Bronchial epithelial cell (primary cell): ENCODE measurements around the gene XPR1. TPM values are rescaled to one million over a fixed set of nuclear protein-coding genes. Genes with fewer than 3 reads are reported as not detected.
"Not testable (repeated sequence)": the region's sequence is repeated elsewhere in the genome, so short reads cannot be mapped to it uniquely, and the experiment has no call there.

ENCODE experiments used
- DNase-seq: peaks from one replicate; pipeline ENCODE4 v3.0.0-alpha.2; 2010; ENCODE audit warnings: low read depth
- FAIRE-seq: peaks from 2 replicates; lab custom pipeline; 2011; peaks lifted over from hg19 to GRCh38; lab: Jason Lieb, UNC
- H3K27me3 ChIP-seq: 2 replicates; pipeline ENCODE4 v1.5.1; 2011; ENCODE audit warnings: low read length; ENCODE audit not compliant: control insufficient read depth, insufficient read depth
- H3K36me3 ChIP-seq: 2 replicates; pipeline ENCODE4 v1.5.1; 2011; ENCODE audit warnings: low read length; ENCODE audit not compliant: control insufficient read depth, insufficient read depth
- H3K4me3 ChIP-seq: 2 replicates; pipeline ENCODE4 v1.5.1; 2011; ENCODE audit warnings: mild to moderate bottlenecking, low read depth, low read length, control low read depth
- CTCF ChIP-seq: IDR thresholded peaks from 2 replicates; pipeline ENCODE4 v1.5.1; 2011; ENCODE audit warnings: mild to moderate bottlenecking, moderate library complexity, low read length, control low read depth, inconsistent platforms; ENCODE audit not compliant: insufficient read depth, severe bottlenecking
- total RNA-seq: library from RNA; depleted of rRNA; stranded (reverse); fragments of >200 nt; gene quantifications from 2 replicates; pipeline ENCODE4 v1.2.1, GENCODE V29; 2014

The XPR1 gene
- total RNA-seq, 1 donor from 2014 or later: 35.0 TPM

GRCh38 chr1:180722586-180722985 is 90.8 kb downstream of the XPR1 start:
- TF ChIP-seq CTCF: no peak
- Histone ChIP-seq H3K27me3 (no peaks in the 10 kb centered on the region), H3K4me3 (no peak overlapping the region), H3K36me3 (no peaks in the 10 kb centered on the region)
- no peak for FAIRE-seq
- DNase-seq: no peak

GRCh38 chr1:180724055-180724454 is 92.2 kb downstream of the XPR1 start:
- H3K36me3 ChIP-seq: no peaks in the 10 kb centered on the region
- FAIRE-seq: no peak

GRCh38 chr1:180726024-180726423 is 94.2 kb downstream of the XPR1 start:
- H3K4me3 ChIP-seq, H3K27me3 ChIP-seq, FAIRE-seq, DNase-seq, H3K36me3 ChIP-seq: not testable (repeated sequence)

More at GRCh38 chr1:180724055-180724454, 92.2 kb downstream of the XPR1 start:
- TF ChIP-seq CTCF: no peak
- no peak for DNase-seq
- Histone ChIP-seq H3K27me3 (no peaks in the 10 kb centered on the region), H3K4me3 (no peak overlapping the region)

- DNase-seq, FAIRE-seq, H3K4me3 ChIP-seq, H3K27me3 ChIP-seq, H3K36me3 ChIP-seq: not testable (repeated sequence)
These were observed 95.9 kb downstream of the XPR1 start for GRCh38 chr1:180727751-180728150.

GRCh38 chr1:180728472-180729106 is 96.8 kb downstream of the XPR1 start:
- Histone ChIP-seq H3K4me3 (no peak overlapping the region), H3K36me3 (no peaks in the 10 kb centered on the region), H3K27me3 (no peaks in the 10 kb centered on the region)
- no peak for TF ChIP-seq CTCF
- DNase-seq (peak; percentile 69), FAIRE-seq (no peak)

GRCh38 chr1:180731131-180731530 is 99.3 kb downstream of the XPR1 start:
- H3K4me3 ChIP-seq: no peak overlapping the region
- FAIRE-seq (no peak), DNase-seq (no peak)
- TF ChIP-seq CTCF: no peak
- no peaks in the 10 kb centered on the region for H3K36me3 ChIP-seq
- H3K27me3 ChIP-seq: no peaks in the 10 kb centered on the region

- DNase-seq: no peak
- Histone ChIP-seq H3K27me3 (no peaks in the 10 kb centered on the region), H3K36me3 (no peaks in the 10 kb centered on the region), H3K4me3 (no peak overlapping the region)
- TF ChIP-seq CTCF: no peak
- no peak for FAIRE-seq
These were observed 101.0 kb downstream of the XPR1 start for GRCh38 chr1:180732866-180733265.
